ENCODE results near the gene WBP11. TPM values are rescaled to one million over a fixed set of nuclear protein-coding genes. Genes with fewer than 3 reads are reported as not detected.

Gene WBP11
- 70.5 and 77.1 TPM in 2 replicates for total RNA-seq
- polyA plus RNA-seq, result 10.6 and 11.4 TPM in 2 replicates
- 16.2 and 18.0 TPM in 2 replicates for polyA plus RNA-seq (2011; cell fraction: cytosol; rRNA removed)
- polyA plus RNA-seq (2011; cell fraction: nucleus; rRNA removed), result 15.8 and 20.5 TPM in 2 replicates
- polyA plus RNA-seq (2012), result 37.7 and 52.5 TPM in 2 replicates
- polyA minus RNA-seq, result 12.4 and 15.2 TPM in 2 replicates
- polyA minus RNA-seq (2011; cell fraction: cytosol; rRNA and poly(A)+ RNA removed), result 13.0 TPM
- polyA minus RNA-seq (2011; cell fraction: nucleus; rRNA and poly(A)+ RNA removed), result 15.1 and 27.6 TPM in 2 replicates
- percentile 94 among the genes with signal in this experiment for Bru-seq, nascent RNA
- BruChase-seq, experiment 1, labeled RNA remaining after a 6-hour chase, result percentile 97 among the genes with signal in this experiment
- percentile 92 among the genes with signal in this experiment for BruChase-seq, experiment 2, labeled RNA remaining after a 2-hour chase
- long read RNA-seq, full-length matches to known transcripts, result 148 of 165 reads
- long read RNA-seq, partial matches to known transcripts, result 12 of 165 reads
- long read RNA-seq, other reads (novel, unspliced or antisense), result 5 of 165 reads

DNA sequence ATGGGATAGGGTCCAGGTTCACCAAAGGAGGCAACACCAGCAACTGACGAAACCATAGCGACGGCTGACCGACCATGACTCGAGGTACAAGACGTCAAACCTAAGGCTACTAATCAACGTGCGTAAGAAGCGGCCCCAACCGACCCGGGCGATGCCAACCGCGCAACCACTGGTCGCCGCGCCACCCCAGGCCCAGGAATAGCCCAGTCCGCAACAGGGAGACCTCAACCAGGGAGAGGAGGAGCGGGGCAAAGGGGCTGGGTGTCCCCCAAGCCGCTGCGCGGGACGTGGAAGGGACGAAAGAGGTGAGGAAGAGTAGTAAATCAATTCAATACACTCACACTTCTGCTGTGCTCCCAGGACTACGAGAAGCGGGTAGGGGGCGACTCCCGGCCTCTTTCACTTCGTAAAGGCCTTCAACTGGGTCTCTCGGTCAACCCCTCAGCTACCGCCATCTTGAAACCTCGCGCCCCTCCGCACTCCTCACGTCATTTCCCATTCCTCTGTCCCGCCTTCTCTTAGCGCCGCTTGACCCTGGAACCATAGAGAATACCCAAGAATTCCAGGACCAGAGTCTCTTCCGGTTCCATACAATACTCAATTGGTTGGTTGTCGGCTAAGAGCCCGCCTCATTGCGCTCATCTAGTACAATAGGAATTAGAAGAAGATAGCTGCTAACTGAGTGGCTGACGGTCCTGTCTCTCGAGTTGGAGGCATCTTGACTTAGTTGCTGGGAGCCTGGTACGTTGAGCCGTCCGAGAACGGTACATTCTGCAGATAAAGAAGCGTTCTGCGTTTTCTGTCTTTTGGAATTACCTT, at the start of gene WBP11, which contains the start of gene C12orf60:
WBP11 (minus strand) TSS at position 468 of the 819 bp plus-strand sequence. CDS start 2,095 bp downstream, outside the sequence.
C12orf60 (plus strand) TSS at position 660 of the 819 bp plus-strand sequence. CDS start 19,266 bp downstream, outside the sequence.
- TSS peak; percentile 57 for BruUV-seq (replicated peaks)
- H3K4me3 ChIP-seq (replicated peaks in 1 of 3; ENCODE audit: insufficient read depth in 1 of 3, low read depth in 1 of 3, low read length in 3 of 3), result peak within 1 kb of the TSS; percentile 82 to 98 (median 97)
- H4K20me1 ChIP-seq (replicated peaks; ENCODE audit: control insufficient read depth, extremely low read depth, insufficient read depth, low read length), result no peaks in the 10 kb centered on the region
- H3K9me3 ChIP-seq (replicated peaks; ENCODE audit: control insufficient read depth, insufficient read depth, low read length), result no peaks in the 10 kb centered on the region
- CTCF ChIA-PET, result interaction anchor here (0.8 to 3.2 kb wide), 12 partner anchors 8 to 565 kb away, joined by 3 to 20 read pairs (median 6); partner anchors contain the start of gene RERG
- FAIRE-seq, result peak; percentile 96
- H3K9ac ChIP-seq (replicated peaks; ENCODE audit: extremely low read depth, insufficient read depth, low read length), result peak within 1 kb of the TSS; percentile 97
- TF ChIP-seq MYC (IDR thresholded peaks at IDR 0.05; ENCODE audit: low read depth, low read length) (no peak), FOS (IDR thresholded peaks at IDR 0.05; ENCODE audit: borderline replicate concordance, insufficient read depth, low read length) (no peak), JUN (IDR thresholded peaks at IDR 0.05; ENCODE audit: borderline replicate concordance, insufficient read depth, insufficient read length, low read depth) (no peak), GATA2 (IDR thresholded peaks at IDR 0.05; ENCODE audit: insufficient read depth, insufficient read length, low read depth, low read length) (no peak), POLR2A (IDR thresholded peaks at IDR 0.05; ENCODE audit: low read depth, low read length) (peak; percentile 92), POLR2AphosphoS5 (IDR thresholded peaks at IDR 0.05; ENCODE audit: insufficient read depth, low read depth, low read length) (peak; percentile 80), MAX (IDR thresholded peaks at IDR 0.05; ENCODE audit: insufficient read depth, insufficient read length) (no peak)
- TF ChIP-seq, protein P1, sequence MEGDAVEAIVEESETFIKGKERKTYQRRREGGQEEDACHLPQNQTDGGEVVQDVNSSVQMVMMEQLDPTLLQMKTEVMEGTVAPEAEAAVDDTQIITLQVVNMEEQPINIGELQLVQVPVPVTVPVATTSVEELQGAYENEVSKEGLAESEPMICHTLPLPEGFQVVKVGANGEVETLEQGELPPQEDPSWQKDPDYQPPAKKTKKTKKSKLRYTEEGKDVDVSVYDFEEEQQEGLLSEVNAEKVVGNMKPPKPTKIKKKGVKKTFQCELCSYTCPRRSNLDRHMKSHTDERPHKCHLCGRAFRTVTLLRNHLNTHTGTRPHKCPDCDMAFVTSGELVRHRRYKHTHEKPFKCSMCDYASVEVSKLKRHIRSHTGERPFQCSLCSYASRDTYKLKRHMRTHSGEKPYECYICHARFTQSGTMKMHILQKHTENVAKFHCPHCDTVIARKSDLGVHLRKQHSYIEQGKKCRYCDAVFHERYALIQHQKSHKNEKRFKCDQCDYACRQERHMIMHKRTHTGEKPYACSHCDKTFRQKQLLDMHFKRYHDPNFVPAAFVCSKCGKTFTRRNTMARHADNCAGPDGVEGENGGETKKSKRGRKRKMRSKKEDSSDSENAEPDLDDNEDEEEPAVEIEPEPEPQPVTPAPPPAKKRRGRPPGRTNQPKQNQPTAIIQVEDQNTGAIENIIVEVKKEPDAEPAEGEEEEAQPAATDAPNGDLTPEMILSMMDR (IDR thresholded peaks at IDR 0.05; ENCODE audit: extremely low read depth in 1 of 2, insufficient read depth in 1 of 2, low read depth in 1 of 2, low read length in 2 of 2), result no peak
- H3K9me1 ChIP-seq (replicated peaks; ENCODE audit: control insufficient read depth, extremely low read depth, insufficient read depth, low read length), result no peaks in the 10 kb centered on the region
- dilution Hi-C loops (cut with MboI; ENCODE audit: extremely low pct_ligation_motif_present, low sequenced_read_pairs), result no loop called here
- intact Hi-C loops (cut with micrococcal nuclease), result loop anchor here (1.0 kb wide), 6 partner anchors 29 to 418 kb away; partner anchors contain the start of gene ARHGDIB
- H3K27ac ChIP-seq (ENCODE audit: insufficient read depth, low read depth, low read length), result peak within 1 kb of the TSS; percentile 90
- peak within 1 kb of the TSS; percentile 95 for H3K4me2 ChIP-seq (ENCODE audit: insufficient read depth, low read length)
- H3K27me3 ChIP-seq (ENCODE audit: control insufficient read depth in 2 of 2, insufficient read depth in 2 of 2, low read length in 2 of 2), result no peaks in the 10 kb centered on the region
- H3K79me2 ChIP-seq (ENCODE audit: control insufficient read depth, insufficient read depth, low read length), result peaks cover 42% of the 10 kb centered on the region
- peaks cover 17% of the 10 kb centered on the region for H3K4me1 ChIP-seq (ENCODE audit: control insufficient read depth, extremely low read depth, insufficient read depth, low read length)
- peak within 1 kb of the TSS; percentile 88 for H2AFZ ChIP-seq (ENCODE audit: low read depth, low read length)
- peak; percentile 99 for DNase-seq (ENCODE audit: low read depth, low spot score)
- H3K36me3 ChIP-seq (ENCODE audit: control insufficient read depth in 2 of 2, extremely low read depth in 1 of 2, insufficient read depth in 2 of 2, low read length in 2 of 2), result peaks cover 4 to 9% of the 10 kb centered on the region in 2 experiments
- POLR2A ChIA-PET, result interaction anchor here (0.7 to 1.3 kb wide), 7 partner anchors 8 to 157 kb away, joined by 3 to 12 read pairs (median 3); a partner anchor contains a TSS
